Panc1 (cell line): ENCODE measurements around the gene OTUD1. TPM values are rescaled to one million over a fixed set of nuclear protein-coding genes. Genes with fewer than 3 reads are reported as not detected.

ENCODE experiments used
- ATAC-seq: fragments of 200-7000 bp; cut with Tn5 transposase; 2 replicates; pipeline ENCODE4 v1.9.1; 2020; ENCODE audit warnings: mild to moderate bottlenecking, moderate library complexity
- BruUV-seq: library from RNA; stranded (reverse); fragments of 400-500 nt; replicated peaks from 2 replicates; lab custom pipeline; 2021; lab: Mats Ljungman, UMichigan
- CTCF ChIA-PET: fragments of 300-600 bp; sonication (Branson Sonifier 250); formaldehyde crosslinking; loops from one replicate; lab custom pipeline; 2022; ENCODE audit warnings: antibody characterized with exemption; lab: Charles Lee
- POLR2A ChIA-PET: fragments of 300-600 bp; sonication (Branson Sonifier 250); formaldehyde crosslinking; loops from one replicate; lab custom pipeline; 2022; ENCODE audit warnings: antibody characterized with exemption; lab: Charles Lee
- DNase-seq: peaks from one replicate; pipeline ENCODE4 v3.0.0-alpha.2; 2010; ENCODE audit warnings: low read depth, low spot score
- H3K27ac ChIP-seq: 2 replicates; pipeline ENCODE4 v1.5.1; 2011; ENCODE audit warnings: mild to moderate bottlenecking, low read length, inconsistent platforms
- H3K27me3 ChIP-seq: fragments of 200-500 bp; sonication (Bioruptor generic); 2 replicates; pipeline ENCODE4 v1.6.0; 2014; ENCODE audit warnings: low read length, inconsistent platforms; ENCODE audit not compliant: control insufficient read depth, insufficient read depth
- H3K36me3 ChIP-seq: fragments of 200-500 bp; sonication (Bioruptor generic); 2 replicates; pipeline ENCODE4 v1.5.1; 2014; ENCODE audit warnings: inconsistent platforms, mild to moderate bottlenecking, low read length, moderate library complexity; ENCODE audit not compliant: control insufficient read depth, insufficient read depth
- H3K4me1 ChIP-seq: 2 replicates; pipeline ENCODE4 v1.5.1; 2011; ENCODE audit warnings: inconsistent platforms, mild to moderate bottlenecking, low read length, moderate library complexity; ENCODE audit not compliant: control insufficient read depth, insufficient read depth
- H3K4me3 ChIP-seq, 2 experiments: 2 replicates each; pipeline ENCODE4 v1.5.1; 2011 to 2012; ENCODE audit warnings: low read depth in 2 of 2, low read length in 2 of 2, mild to moderate bottlenecking in 2 of 2, inconsistent platforms in 1 of 2, moderate library complexity in 1 of 2
- H3K9me3 ChIP-seq: fragments of 200-500 bp; sonication (Bioruptor generic); 2 replicates; pipeline ENCODE4 v1.5.1; 2014; ENCODE audit warnings: low read depth, mild to moderate bottlenecking, inconsistent platforms, low read length, moderate library complexity; ENCODE audit not compliant: control insufficient read depth, insufficient read depth
- CTCF ChIP-seq: fragments of 450-650 bp; IDR thresholded peaks from 2 replicates; pipeline ENCODE4 v1.5.1; 2017; ENCODE audit warnings: mild to moderate bottlenecking
- POLR2AphosphoS5 ChIP-seq: IDR thresholded peaks from 2 replicates; pipeline ENCODE4 v1.6.1; 2012; ENCODE audit warnings: mild to moderate bottlenecking, low read depth, low read length, moderate library complexity
- REST ChIP-seq, 2 experiments: IDR thresholded peaks; 2 replicates each; pipeline ENCODE4 v1.6.1; 2011 to 2012; ENCODE audit warnings: low read depth in 2 of 2, control low read depth in 1 of 2, low read length in 1 of 2, mild to moderate bottlenecking in 1 of 2, moderate library complexity in 1 of 2; ENCODE audit not compliant: insufficient read depth in 1 of 2
- SIN3A ChIP-seq: IDR thresholded peaks from 2 replicates; pipeline ENCODE4 v1.6.1; 2012; ENCODE audit warnings: low read depth, mild to moderate bottlenecking, low read length, moderate library complexity, borderline replicate concordance; ENCODE audit not compliant: insufficient read depth
- TCF7L2 ChIP-seq: IDR thresholded peaks from 2 replicates; pipeline ENCODE4 v1.6.1; 2011; ENCODE audit warnings: mild to moderate bottlenecking, low read depth, low read length, inconsistent platforms
- in situ Hi-C: cut with HindIII; loops from 2 replicates; pipeline ENCODE4 v1.10.0; 2016; ENCODE audit warnings: low sequenced_read_pairs, low pct_unique_long_range_greater_than_20kb
- intact Hi-C: fragments of 100-400 bp; cut with micrococcal nuclease; formaldehyde crosslinking; loops from one replicate; pipeline ENCODE4 v1.10.0; 2022; ENCODE audit not compliant: unreplicated experiment
- total RNA-seq: library from RNA; stranded (reverse); gene quantifications from one replicate; pipeline ENCODE4 v1.2.1, GENCODE V29; 2021; ENCODE audit not compliant: unreplicated experiment

The OTUD1 gene
- total RNA-seq, 1 experiment from 2014 or later, result 2.8 TPM

- DNase-seq (no peak), ATAC-seq (no peak)
- Histone ChIP-seq H3K27ac (no peak overlapping the region), H3K27me3 (no peaks in the 10 kb centered on the region), H3K9me3 (no peaks in the 10 kb centered on the region), H3K4me1 (no peaks in the 10 kb centered on the region), H3K36me3 (no peaks in the 10 kb centered on the region), H3K4me3 (no peak overlapping the region)
- intact Hi-C loops (no loop called here), in situ Hi-C loops (no loop called here)
- ChIA-PET CTCF (no interaction called here), POLR2A (no interaction called here)
- no peak for TF ChIP-seq SIN3A
- no peak for TF ChIP-seq CTCF
- TF ChIP-seq REST (IDR thresholded peaks at IDR 0.05; ENCODE audit: insufficient read depth in 1 of 2, low read depth in 2 of 2, low read length in 1 of 2), result no peak
- TF ChIP-seq TCF7L2, result no peak
- TF ChIP-seq POLR2AphosphoS5, result no peak
- BruUV-seq, result no TSS peak
These were observed 6.2 kb upstream of the OTUD1 start for GRCh38 chr10:23432639-23433038.

- Histone ChIP-seq H3K4me3 (no peak overlapping the region), H3K36me3 (no peaks in the 10 kb centered on the region), H3K4me1 (no peaks in the 10 kb centered on the region), H3K9me3 (no peaks in the 10 kb centered on the region), H3K27ac (no peak overlapping the region), H3K27me3 (no peaks in the 10 kb centered on the region)
- intact Hi-C loops, result no loop called here
- in situ Hi-C loops, result no loop called here
- TF ChIP-seq CTCF (no peak), TCF7L2 (no peak), POLR2AphosphoS5 (no peak), SIN3A (no peak), REST (IDR thresholded peaks at IDR 0.05; ENCODE audit: insufficient read depth in 1 of 2, low read depth in 2 of 2, low read length in 1 of 2) (no peak)
- DNase-seq (no peak), ATAC-seq (no peak)
- no TSS peak for BruUV-seq
- ChIA-PET CTCF (no interaction called here), POLR2A (no interaction called here)
These were observed 5.2 kb upstream of the OTUD1 start for GRCh38 chr10:23433701-23434100.
